Neural crest cell (in vitro differentiated cells): ENCODE results near the gene FASTKD3. TPM values are rescaled to one million over a fixed set of nuclear protein-coding genes. Genes with fewer than 3 reads are reported as not detected.

Experiments used
- DNase-seq: peaks from one replicate; pipeline ENCODE4 v3.0.0; 2021; ENCODE audit warnings: low read depth, mixed read lengths, low spot score
- H3K27ac Mint-ChIP-seq: one replicate; pipeline ENCODE4 v1.8.0; 2021; ENCODE audit warnings: mild to moderate bottlenecking, mixed read lengths; ENCODE audit not compliant: unreplicated experiment
- H3K27me3 Mint-ChIP-seq: 2 replicates; pipeline ENCODE4 v1.8.0; 2021; ENCODE audit warnings: low read depth, mild to moderate bottlenecking, mixed read lengths
- H3K36me3 Mint-ChIP-seq: 2 replicates; pipeline ENCODE4 v1.8.0; 2021; ENCODE audit warnings: low read depth, mild to moderate bottlenecking, mixed read lengths
- H3K4me1 Mint-ChIP-seq: 2 replicates; pipeline ENCODE4 v1.8.0; 2021; ENCODE audit warnings: mixed read lengths
- H3K4me3 Mint-ChIP-seq: one replicate; pipeline ENCODE4 v1.8.0; 2021; ENCODE audit warnings: mild to moderate bottlenecking, mixed read lengths
- H3K9me3 Mint-ChIP-seq: 2 replicates; pipeline ENCODE4 v1.8.0; 2021; ENCODE audit warnings: mixed read lengths
- CTCF ChIP-seq: fragments of 200-600 bp; sonication (generic); conservative IDR thresholded peaks from 2 replicates; pipeline ENCODE4 v1.5.0; 2021; ENCODE audit warnings: antibody characterized with exemption, mild to moderate bottlenecking
- total RNA-seq: library from RNA; stranded (reverse); gene quantifications from 2 replicates; pipeline ENCODE4 v1.2.1, GENCODE V29; 2021

The FASTKD3 gene
- total RNA-seq, 1 donor from 2014 or later = 12.2 TPM

DNA sequence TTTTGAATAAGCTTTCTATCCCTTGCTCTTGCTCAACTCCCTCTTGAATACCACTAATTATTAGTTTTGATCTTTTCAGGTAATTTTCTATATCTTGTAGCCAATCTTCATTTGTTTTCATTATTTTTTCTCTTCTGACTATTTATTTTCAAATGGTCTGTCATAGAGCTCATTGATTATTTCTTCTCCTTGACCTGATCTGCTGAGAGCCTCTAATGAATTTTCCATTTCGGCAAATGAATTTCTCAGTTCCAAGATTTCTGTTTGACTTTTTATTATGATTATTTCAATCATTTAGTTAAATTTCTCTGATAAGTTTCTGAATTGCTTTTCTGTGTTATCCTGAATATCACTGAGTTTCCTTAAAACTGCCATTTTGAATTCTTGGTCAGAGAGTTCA is 39.5 kb upstream of the FASTKD3 start:
- peaks cover 31% of the 10 kb centered on the region for H3K9me3 Mint-ChIP-seq
- no peaks in the 10 kb centered on the region for H3K27me3 Mint-ChIP-seq

DNA sequence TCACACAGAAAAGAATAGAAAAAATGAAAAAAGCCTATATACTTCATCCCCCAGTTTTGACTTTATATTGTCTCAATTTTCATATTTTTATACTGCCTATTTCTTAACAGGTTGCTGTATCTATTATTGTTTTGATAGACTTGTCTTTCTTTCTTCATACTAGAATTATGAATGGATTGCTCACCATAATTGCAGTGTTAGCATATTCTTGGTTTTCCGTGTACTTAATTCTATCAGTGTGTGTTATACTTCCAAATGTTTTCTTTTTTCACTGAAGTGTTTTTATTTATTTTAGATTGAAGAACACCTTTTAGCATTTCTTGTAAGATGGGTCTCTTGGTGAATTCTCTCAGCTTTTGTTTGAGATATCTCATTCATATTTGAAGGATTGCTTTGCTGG is 38.8 kb upstream of the FASTKD3 start:
- no peak overlapping the region for H3K27ac Mint-ChIP-seq
- peaks cover 71% of the 10 kb centered on the region for H3K36me3 Mint-ChIP-seq
- DNase-seq = no peak
- no peak overlapping the region for H3K4me3 Mint-ChIP-seq
- H3K4me1 Mint-ChIP-seq = no peaks in the 10 kb centered on the region
- no peak for TF ChIP-seq CTCF
- no peaks in the 10 kb centered on the region for H3K27me3 Mint-ChIP-seq
- H3K9me3 Mint-ChIP-seq = peaks cover 26% of the 10 kb centered on the region

More for the DNA sequence above, 39.5 kb upstream of the FASTKD3 start:
- Mint-ChIP-seq H3K27ac (no peak overlapping the region), H3K36me3 (peaks cover 72% of the 10 kb centered on the region), H3K4me1 (no peaks in the 10 kb centered on the region), H3K4me3 (no peak overlapping the region)
- TF ChIP-seq CTCF = no peak
- no peak for DNase-seq

- H3K27ac Mint-ChIP-seq = no peak overlapping the region
- peaks cover 15% of the 10 kb centered on the region for H3K9me3 Mint-ChIP-seq
- peaks cover 62% of the 10 kb centered on the region for H3K36me3 Mint-ChIP-seq
- no peaks in the 10 kb centered on the region for H3K4me1 Mint-ChIP-seq
- no peak for TF ChIP-seq CTCF
- no peaks in the 10 kb centered on the region for H3K27me3 Mint-ChIP-seq
- no peak for DNase-seq
- H3K4me3 Mint-ChIP-seq = no peak overlapping the region
Observed at GRCh38 chr5:7904170-7904569, 35.3 kb upstream of the FASTKD3 start.

GRCh38 chr5:7902666-7903625 is 34.1 kb upstream of the FASTKD3 start:
- no peaks in the 10 kb centered on the region for H3K4me1 Mint-ChIP-seq
- DNase-seq = no peak
- H3K36me3 Mint-ChIP-seq = peaks cover 60% of the 10 kb centered on the region
- H3K4me3 Mint-ChIP-seq = no peak overlapping the region
- H3K9me3 Mint-ChIP-seq = peaks cover 8% of the 10 kb centered on the region
- no peak for TF ChIP-seq CTCF
- H3K27me3 Mint-ChIP-seq = no peaks in the 10 kb centered on the region
- peak overlapping the region; percentile 58 for H3K27ac Mint-ChIP-seq

- Mint-ChIP-seq H3K4me3 (no peak overlapping the region), H3K4me1 (peaks cover under 1% of the 10 kb centered on the region), H3K9me3 (peaks cover 3% of the 10 kb centered on the region), H3K27me3 (no peaks in the 10 kb centered on the region), H3K36me3 (peaks cover 55% of the 10 kb centered on the region), H3K27ac (no peak overlapping the region)
- TF ChIP-seq CTCF = no peak
- no peak for DNase-seq
Observed at GRCh38 chr5:7902201-7902600, 33.4 kb upstream of the FASTKD3 start.
